ENCODE data around the gene LYSMD4. TPM values are rescaled to one million over a fixed set of nuclear protein-coding genes. Genes with fewer than 3 reads are reported as not detected.

The LYSMD4 gene
- total and polyA plus RNA-seq, 2 of the 13 experiments (the other 11 are each of a cell fraction or from before 2014, with no cell fraction given): 7.4 to 8.5 TPM

- TF ChIP-seq AHR (CRISPR knock-in tag; IDR thresholded peaks at IDR 0.05): no peak
- peak; percentile 35 for TF ChIP-seq ASH2L (IDR thresholded peaks at IDR 0.05; ENCODE audit: insufficient read length, low read depth, low read length)
- TF ChIP-seq ZNF354B (CRISPR knock-in tag; IDR thresholded peaks at IDR 0.05): no peak
- no peak for TF ChIP-seq ZNF674 (CRISPR knock-in tag; IDR thresholded peaks at IDR 0.05; ENCODE audit: low read depth)
- TF ChIP-seq MEF2D (CRISPR knock-in tag; IDR thresholded peaks at IDR 0.05): no peak
- TF ChIP-seq ZBTB20 (CRISPR knock-in tag; IDR thresholded peaks at IDR 0.05; ENCODE audit: borderline replicate concordance, low read depth): no peak
- TF ChIP-seq MXD3 (CRISPR knock-in tag; IDR thresholded peaks at IDR 0.05): 0 out of 2 replicates have a peak, but pooled peaks have one; percentile 60
- TF ChIP-seq, protein P1, sequence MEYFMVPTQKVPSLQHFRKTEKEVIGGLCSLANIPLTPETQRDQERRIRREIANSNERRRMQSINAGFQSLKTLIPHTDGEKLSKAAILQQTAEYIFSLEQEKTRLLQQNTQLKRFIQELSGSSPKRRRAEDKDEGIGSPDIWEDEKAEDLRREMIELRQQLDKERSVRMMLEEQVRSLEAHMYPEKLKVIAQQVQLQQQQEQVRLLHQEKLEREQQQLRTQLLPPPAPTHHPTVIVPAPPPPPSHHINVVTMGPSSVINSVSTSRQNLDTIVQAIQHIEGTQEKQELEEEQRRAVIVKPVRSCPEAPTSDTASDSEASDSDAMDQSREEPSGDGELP (IDR thresholded peaks at IDR 0.05; ENCODE audit: borderline replicate concordance, low read depth): peak; percentile 70; the same call in 1 of the 2 replicates
- no peak for TF ChIP-seq ZNF512 (CRISPR knock-in tag; IDR thresholded peaks at IDR 0.05)
- no peak for TF ChIP-seq DDIT3 (CRISPR knock-in tag; IDR thresholded peaks at IDR 0.05)
- TF ChIP-seq HMG20B (CRISPR knock-in tag; conservative IDR thresholded peaks at IDR 0.05): no peak
- TF ChIP-seq ZFP37 (CRISPR knock-in tag; IDR thresholded peaks at IDR 0.05; ENCODE audit: borderline replicate concordance): no peak
- peak; percentile 65 to 91; a peak in 3 of 4 replicates for TF ChIP-seq NR2F1 (CRISPR knock-in tag; IDR thresholded peaks at IDR 0.05)
- TF ChIP-seq ZBTB39 (CRISPR knock-in tag; IDR thresholded peaks at IDR 0.05): no peak
- TF ChIP-seq, protein P2, sequence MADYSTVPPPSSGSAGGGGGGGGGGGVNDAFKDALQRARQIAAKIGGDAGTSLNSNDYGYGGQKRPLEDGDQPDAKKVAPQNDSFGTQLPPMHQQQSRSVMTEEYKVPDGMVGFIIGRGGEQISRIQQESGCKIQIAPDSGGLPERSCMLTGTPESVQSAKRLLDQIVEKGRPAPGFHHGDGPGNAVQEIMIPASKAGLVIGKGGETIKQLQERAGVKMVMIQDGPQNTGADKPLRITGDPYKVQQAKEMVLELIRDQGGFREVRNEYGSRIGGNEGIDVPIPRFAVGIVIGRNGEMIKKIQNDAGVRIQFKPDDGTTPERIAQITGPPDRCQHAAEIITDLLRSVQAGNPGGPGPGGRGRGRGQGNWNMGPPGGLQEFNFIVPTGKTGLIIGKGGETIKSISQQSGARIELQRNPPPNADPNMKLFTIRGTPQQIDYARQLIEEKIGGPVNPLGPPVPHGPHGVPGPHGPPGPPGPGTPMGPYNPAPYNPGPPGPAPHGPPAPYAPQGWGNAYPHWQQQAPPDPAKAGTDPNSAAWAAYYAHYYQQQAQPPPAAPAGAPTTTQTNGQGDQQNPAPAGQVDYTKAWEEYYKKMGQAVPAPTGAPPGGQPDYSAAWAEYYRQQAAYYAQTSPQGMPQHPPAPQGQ (CRISPR knock-in tag; IDR thresholded peaks at IDR 0.05; ENCODE audit: borderline replicate concordance): no peak
- TF ChIP-seq THAP7 (CRISPR knock-in tag; IDR thresholded peaks at IDR 0.05): peak; percentile 80; the same call in 1 of the 2 replicates
- no peak for TF ChIP-seq ZNF761 (CRISPR knock-in tag; conservative IDR thresholded peaks at IDR 0.05)
- TF ChIP-seq HDAC2 (CRISPR knock-in tag; IDR thresholded peaks at IDR 0.05): no peak
- no peak for TF ChIP-seq CCAR2 (optimal IDR thresholded peaks at IDR 0.05; ENCODE audit: low read depth, low read length)
Observed at GRCh38 chr15:99732751-99733267, 428 bp downstream of the LYSMD4 start (continued).

Measured in HepG2 (cell line).